HL-60/S4 (cell line): ENCODE data around the gene SPATA25.

Experiments
- in situ Hi-C: fragments of 300-500 bp; cut with MboI; formaldehyde crosslinking; loops from 2 replicates; pipeline ENCODE4 v1.14.3; 2022; ENCODE audit warnings: low sequenced_read_pairs

The SPATA25 gene

GRCh38 chr20:45867136-45867818 is 20.1 kb downstream of the SPATA25 start:
- in situ Hi-C loops = no loop called here

DNA sequence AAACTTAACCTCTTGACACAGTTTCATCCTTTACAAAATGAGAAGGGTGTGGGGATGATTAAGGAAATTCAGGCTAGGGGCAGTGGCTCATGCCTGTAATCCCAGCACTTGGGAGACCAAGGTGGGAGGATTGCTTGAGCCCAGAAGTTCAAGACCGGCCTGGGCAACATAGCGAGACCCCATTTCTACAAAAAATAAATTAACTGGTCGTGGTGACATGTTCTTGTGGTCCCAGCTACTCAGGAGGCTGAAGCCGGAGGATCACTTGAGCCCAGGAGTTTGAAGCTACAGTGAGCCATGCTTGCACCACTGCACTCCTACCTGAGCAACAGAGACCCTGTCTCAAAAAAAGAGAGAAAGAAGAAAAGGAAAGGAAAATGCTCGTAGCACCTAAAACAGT is 21.0 kb downstream of the SPATA25 start:
- in situ Hi-C loops = no loop called here

- in situ Hi-C loops = no loop called here
Observed at GRCh38 chr20:45863543-45864470, 23.6 kb downstream of the SPATA25 start.

DNA sequence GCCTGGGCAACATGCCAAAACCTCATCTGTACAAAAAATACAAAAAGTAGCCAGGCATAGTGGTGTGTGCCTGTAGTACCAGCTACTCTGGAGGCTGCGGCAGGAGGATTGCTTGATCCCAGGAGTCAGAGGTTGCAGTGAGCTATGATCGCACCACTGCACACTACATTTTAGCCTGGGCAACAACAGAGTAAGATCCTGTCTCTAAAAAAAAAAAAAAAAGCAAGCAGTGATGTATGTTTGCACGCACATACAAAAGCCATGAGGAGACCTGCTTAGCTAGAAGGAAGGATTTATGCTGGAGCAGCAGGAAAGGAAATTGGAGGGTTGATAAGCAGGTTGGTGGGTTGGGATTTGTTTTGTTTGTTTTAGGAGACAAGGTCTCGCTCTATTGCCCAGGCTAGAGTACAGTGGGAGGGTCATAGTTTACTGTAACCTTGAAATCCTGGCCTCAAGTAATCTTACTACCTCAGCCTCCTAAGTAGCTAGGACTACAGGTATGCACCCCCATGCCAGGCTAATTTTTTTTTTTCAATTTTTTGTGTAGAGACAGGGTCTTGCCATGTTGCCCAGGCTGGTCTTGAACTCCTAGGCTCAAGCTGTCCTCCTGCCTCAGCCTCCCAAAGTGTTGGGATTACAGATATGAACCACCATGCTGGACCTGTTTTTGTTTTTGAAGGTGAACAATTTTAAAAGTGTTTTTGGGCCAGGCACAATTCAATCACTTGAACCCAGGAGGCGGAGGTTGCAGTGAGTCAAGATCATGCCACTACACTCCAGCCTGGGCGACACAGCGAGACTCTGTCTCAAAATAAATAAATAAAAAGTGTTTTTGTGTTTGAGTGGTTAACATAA is 26.0 kb downstream of the SPATA25 start:
- in situ Hi-C loops = no loop called here

DNA sequence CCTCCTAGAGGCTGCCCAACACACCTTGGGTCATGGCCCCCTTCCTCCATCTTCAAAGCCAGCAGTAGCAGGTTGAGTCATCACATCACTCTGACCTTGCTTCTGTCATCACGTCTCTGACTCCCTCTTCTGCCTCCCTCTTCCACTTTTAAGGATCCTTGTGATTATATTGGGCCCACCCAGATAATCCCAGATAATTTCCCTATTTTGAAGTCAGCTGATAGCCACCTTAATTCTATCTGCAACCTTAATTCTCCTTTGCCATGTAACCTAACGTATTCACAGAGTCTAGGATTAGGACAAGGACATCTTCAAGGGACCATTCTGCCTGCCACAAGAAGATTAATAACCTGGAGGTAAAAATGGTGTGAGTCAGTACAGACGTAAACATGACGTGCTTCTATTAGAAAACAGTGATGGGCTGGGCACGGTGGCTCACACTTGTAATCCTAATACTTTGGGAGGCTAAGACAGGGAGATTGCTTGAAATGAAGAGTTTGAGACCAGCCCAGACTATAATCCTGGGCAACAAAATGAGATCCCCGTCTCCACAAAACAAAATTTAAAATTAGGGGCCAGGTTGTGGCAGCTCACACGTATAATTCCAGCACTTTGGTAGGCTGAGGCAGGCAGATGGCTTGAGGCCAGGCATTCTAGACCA is 26.7 kb downstream of the SPATA25 start:
- in situ Hi-C loops = no loop called here

DNA sequence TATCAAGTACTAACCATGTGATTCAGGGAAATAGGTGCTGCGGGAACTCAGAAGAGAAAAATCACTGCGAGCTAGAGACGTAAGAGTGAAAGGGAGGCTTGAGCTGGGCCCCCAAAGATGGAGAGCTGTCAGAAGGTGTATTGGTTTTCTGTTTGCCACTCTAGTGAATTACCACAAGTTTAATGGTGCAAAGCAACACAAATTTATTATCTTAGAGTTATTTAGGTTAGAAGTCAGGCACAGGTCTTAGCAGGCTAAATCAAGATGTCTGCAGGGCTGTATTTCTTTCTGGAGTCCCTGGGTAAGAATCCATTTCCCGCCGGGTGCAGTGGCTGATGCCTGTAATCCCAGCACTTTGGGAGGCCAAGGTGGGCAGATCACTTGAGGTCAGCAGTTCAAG is 27.5 kb downstream of the SPATA25 start:
- in situ Hi-C loops = no loop called here

- in situ Hi-C loops = no loop called here
Observed at GRCh38 chr20:45857882-45858216, 29.6 kb downstream of the SPATA25 start.

GRCh38 chr20:45857114-45857881 is 30.1 kb downstream of the SPATA25 start, which contains the start of the genes ACOT8 and ZSWIM3:
Gene ACOT8, minus strand, starts transcription at chr20:45857392. Its CDS starts 77 bp downstream, at chr20:45857315.
Gene ZSWIM3, plus strand, starts transcription at chr20:45857614. Its CDS starts 212 bp downstream, at chr20:45857826.
- in situ Hi-C loops = no loop called here

DNA sequence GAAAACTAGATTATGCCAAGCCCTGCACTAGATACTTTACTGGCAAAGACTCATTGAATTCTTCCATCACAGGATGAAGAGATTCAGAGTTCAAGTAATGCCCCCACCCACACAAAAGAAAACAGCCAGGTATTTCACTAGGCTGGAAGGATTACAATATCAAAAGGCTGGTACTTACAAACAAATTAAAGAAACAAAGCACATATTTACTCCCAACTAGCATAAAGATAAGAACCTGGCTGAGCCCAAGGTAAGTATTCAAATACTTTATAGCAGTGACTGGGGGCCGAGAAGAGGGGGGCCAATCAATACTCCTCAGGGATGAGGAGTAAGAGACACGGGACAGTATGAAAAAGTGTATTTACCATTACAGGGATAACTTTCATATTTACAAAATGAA is 33.9 kb downstream of the SPATA25 start:
- in situ Hi-C loops = no loop called here

GRCh38 chr20:45852326-45852725 is 35.1 kb downstream of the SPATA25 start:
- in situ Hi-C loops = no loop called here

GRCh38 chr20:45851501-45851900 is 35.9 kb downstream of the SPATA25 start:
- in situ Hi-C loops = no loop called here

- in situ Hi-C loops = no loop called here
Observed at GRCh38 chr20:45850926-45851325, 36.5 kb downstream of the SPATA25 start.

DNA sequence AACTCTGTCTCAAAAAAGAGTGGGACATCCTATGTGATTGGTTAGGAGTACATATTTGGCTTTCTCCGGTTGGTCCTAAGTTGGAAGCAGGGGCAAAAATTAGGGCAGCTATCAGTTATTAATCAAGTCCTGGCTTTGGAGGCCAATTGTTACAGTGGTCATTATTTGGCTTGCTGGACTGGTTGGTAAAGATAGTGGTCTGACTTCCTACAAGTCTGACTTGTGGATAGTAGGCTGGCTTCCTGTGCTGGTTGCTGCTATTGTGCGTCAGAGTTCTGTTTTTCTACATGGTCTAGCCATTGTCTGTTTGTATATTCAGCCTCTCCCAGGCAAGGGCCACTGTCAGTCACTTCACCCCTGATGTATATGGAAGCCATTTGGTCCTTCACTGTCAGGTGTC is 37.2 kb downstream of the SPATA25 start:
- in situ Hi-C loops = no loop called here

- in situ Hi-C loops = no loop called here
Observed at GRCh38 chr20:45848969-45849582, 38.3 kb downstream of the SPATA25 start.

DNA sequence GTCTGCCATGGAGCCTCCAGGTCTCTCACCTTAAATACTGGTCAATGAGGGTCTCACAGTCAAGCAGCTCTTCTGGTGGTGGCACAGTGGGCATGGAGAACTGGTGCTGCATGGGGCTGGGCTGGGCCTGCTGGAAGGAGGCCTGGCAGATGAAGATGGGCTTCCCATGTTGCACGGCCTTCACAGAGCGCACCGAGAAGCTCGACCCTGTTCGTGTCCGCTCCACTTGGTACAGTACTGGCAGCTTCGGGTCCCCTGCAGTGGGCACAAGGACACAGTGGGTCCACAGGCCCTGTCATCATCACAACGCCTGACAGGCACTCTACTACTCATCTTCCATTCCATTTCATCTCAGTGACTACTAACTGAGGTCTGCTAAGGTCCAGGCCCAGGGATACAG is 39.0 kb downstream of the SPATA25 start:
- in situ Hi-C loops = no loop called here

DNA sequence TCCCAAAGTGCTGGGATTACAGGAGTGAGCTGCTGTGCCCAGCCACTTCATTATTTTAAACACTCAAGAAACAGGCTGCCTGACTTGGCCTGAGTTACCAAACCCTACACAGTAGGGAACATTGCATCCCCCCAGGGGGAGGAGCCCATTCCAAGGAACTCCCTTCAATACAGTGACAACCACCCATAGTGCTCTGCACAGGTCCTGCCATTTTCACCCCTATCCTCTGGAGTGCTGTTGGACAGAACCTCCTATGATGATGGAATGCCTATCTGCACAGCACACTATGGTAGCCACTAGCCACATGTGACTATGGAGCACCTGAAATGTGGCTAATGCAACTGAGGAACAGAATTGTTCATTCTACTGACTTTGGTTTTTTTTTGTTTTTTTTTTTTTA is 42.0 kb downstream of the SPATA25 start:
- in situ Hi-C loops = no loop called here

GRCh38 chr20:45843506-45843905 is 43.9 kb downstream of the SPATA25 start:
- in situ Hi-C loops = no loop called here

GRCh38 chr20:45842169-45842812 is 45.1 kb downstream of the SPATA25 start:
- in situ Hi-C loops = no loop called here
